HG02884 (cell line): ENCODE results near the gene SH3BP1.

Experiments used
- ATAC-seq: cut with Tn5 transposase; IDR thresholded peaks from one replicate; pipeline ENCODE4 v1.9.1; 2021; ENCODE audit warnings: mild to moderate bottlenecking, moderate library complexity; ENCODE audit not compliant: unreplicated experiment

SH3BP1 gene

GRCh38 chr22:37703906-37704305 lies 64.4 kb downstream of the SH3BP1 start:
- no peak for ATAC-seq

- no peak for ATAC-seq
Observed at GRCh38 chr22:37704645-37705044, 65.2 kb downstream of the SH3BP1 start.

- no peak for ATAC-seq
Observed at GRCh38 chr22:37705205-37705604, 65.7 kb downstream of the SH3BP1 start.
